ENCODE results near the gene MUC2. TPM values are rescaled to one million over a fixed set of nuclear protein-coding genes. Genes with fewer than 3 reads are reported as not detected.

Gene MUC2
- total and polyA plus RNA-seq, 10 of the 15 experiments (the other 5 are each of a cell fraction or from before 2014, with no cell fraction given): 0.23 TPM; not detected in 9

DNA sequence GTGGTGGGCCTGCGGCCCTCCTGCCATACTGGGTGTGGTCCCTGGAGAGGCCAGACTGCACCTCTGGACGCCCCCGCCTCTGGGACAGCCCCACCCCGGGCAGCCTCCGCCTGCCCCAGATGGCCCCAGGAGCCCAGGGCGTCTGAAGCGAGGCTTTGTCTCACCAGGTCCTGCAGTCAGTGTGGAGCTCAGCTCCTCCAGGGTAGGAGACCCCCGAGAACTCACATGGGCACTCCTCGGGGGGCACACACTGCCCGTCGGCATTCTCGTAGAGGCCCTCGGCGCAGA is 48.6 kb upstream of the MUC2 start:
- no peak overlapping the region for H3K4me2 ChIP-seq (ENCODE audit: control insufficient read depth, insufficient read depth)
- 64% methylated on average over 14 of the region's 14 CpGs for WGBS (ENCODE audit: insufficient coverage, insufficient replicate concordance, low lambda C conversion rate, missing lambda C conversion rate)
- H4K20me1 ChIP-seq (ENCODE audit: control insufficient read depth, insufficient read depth): no peaks in the 10 kb centered on the region
- DNase-seq (ENCODE audit: low read depth, low spot score): no peak
- H3K4me3 ChIP-seq: no peak overlapping the region
- no peak overlapping the region for H3K9ac ChIP-seq (ENCODE audit: control insufficient read depth, insufficient read depth, low read length)
- H3K27me3 ChIP-seq (replicated peaks in 1 of 2; ENCODE audit: control insufficient read depth in 2 of 2, insufficient read depth in 2 of 2, low read length in 1 of 2): no peaks in the 10 kb centered on the region
- POLR2A ChIA-PET: no interaction called here
- no peaks in the 10 kb centered on the region for H3K4me1 ChIP-seq (ENCODE audit: control insufficient read depth, insufficient read depth, low read length)
- CTCF ChIA-PET: interaction anchor here (0.7 kb wide), 1 partner anchor 250 kb away, joined by 3 read pairs; no protein-coding TSS in a partner anchor
- no peak overlapping the region for H2AFZ ChIP-seq (ENCODE audit: control insufficient read depth, low read depth, low read length)
- no TSS peak for BruUV-seq (replicated peaks)
- no peaks in the 10 kb centered on the region for H3K79me2 ChIP-seq (ENCODE audit: control insufficient read depth, insufficient read depth, low read length)
- H3K27ac ChIP-seq (ENCODE audit: control insufficient read depth, insufficient read depth): no peak overlapping the region
- H3K36me3 ChIP-seq (ENCODE audit: control insufficient read depth in 2 of 2, insufficient read depth in 2 of 2, low read length in 1 of 2): no peaks in the 10 kb centered on the region
- intact Hi-C loops (cut with micrococcal nuclease; ENCODE audit: unreplicated experiment): no loop called here
- FAIRE-seq: no peak
- no peak for ATAC-seq
- RAD21 ChIA-PET (ENCODE audit: unreplicated experiment): no interaction called here
- SMC1A ChIA-PET (ENCODE audit: uncharacterized antibody, unreplicated experiment): no interaction called here
- in situ Hi-C loops (cut with MboI): no loop called here
- no peak for TF ChIP-seq MYC (IDR thresholded peaks at IDR 0.05; ENCODE audit: insufficient read depth, insufficient read length, insufficient replicate concordance, low read length, severe bottlenecking)
- TF ChIP-seq MYB (IDR thresholded peaks at IDR 0.05; ENCODE audit: borderline replicate concordance, low read depth, low read length): no peak
- no peak for TF ChIP-seq SUPT20H (IDR thresholded peaks at IDR 0.05; ENCODE audit: borderline replicate concordance, control insufficient read depth, low read depth, low read length)
- no peak for TF ChIP-seq SP1 (IDR thresholded peaks at IDR 0.05; ENCODE audit: low read depth, low read length)
- no peak for TF ChIP-seq WRNIP1 (IDR thresholded peaks at IDR 0.05; ENCODE audit: borderline replicate concordance, low read depth, low read length)
- TF ChIP-seq TCF12 (IDR thresholded peaks at IDR 0.05; ENCODE audit: low read depth, low read length): no peak
- TF ChIP-seq YBX1 (IDR thresholded peaks at IDR 0.05): no peak
- H3K9me3 ChIP-seq (replicated peaks; ENCODE audit: control insufficient read depth, insufficient read depth, low read length): no peaks in the 10 kb centered on the region

DNA sequence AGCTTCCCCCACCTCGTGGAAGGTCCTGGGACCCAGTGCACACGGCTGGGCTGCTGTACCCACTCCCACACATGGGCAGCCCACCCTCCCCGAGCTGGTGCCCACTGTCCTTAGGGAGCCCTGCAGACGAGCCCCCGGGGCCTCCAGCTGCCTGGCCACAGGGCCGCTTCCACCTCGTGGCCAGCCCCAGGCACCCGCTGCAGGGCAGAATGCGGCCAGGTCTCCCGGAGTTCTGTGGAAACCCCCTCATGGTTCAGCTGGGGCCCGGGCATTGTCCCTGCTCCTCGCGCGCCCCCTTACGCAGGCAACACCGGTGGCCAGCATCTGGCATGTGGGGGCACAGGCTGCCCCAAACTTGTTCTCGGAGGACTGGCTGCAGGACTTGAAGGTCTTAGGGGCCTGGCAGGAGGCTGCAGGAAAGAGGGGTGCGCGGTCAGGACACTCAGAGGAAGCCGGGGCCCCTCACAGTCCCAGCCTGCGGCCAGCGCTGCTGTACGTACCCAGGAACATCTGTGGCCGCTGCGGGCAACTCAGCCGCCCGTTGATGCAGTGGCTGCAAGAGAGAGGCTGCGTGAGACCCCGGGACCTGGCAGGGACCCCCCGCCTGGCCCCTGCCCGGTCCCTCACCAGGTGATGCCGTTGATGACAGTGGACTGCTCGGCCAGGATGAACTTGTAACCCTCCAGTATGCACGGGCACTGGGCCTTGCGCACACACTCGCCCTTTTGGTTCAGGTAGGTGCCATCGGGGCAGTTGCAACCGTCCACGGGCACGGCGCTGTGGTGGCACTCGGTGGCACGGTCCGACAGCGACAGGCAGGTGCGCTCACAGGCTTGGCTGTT is 47.8 kb upstream of the MUC2 start:
- FAIRE-seq: no peak
- ChIA-PET RAD21 (ENCODE audit: unreplicated experiment) (no interaction called here), CTCF (interaction anchor here (0.7 kb wide), 1 partner anchor 251 kb away, joined by 3 read pairs; no protein-coding TSS in a partner anchor), POLR2A (no interaction called here), SMC1A (ENCODE audit: uncharacterized antibody, unreplicated experiment) (no interaction called here)
- H3K79me2 ChIP-seq (ENCODE audit: control insufficient read depth, insufficient read depth, low read length): no peaks in the 10 kb centered on the region
- no peaks in the 10 kb centered on the region for H3K27me3 ChIP-seq (replicated peaks in 1 of 2; ENCODE audit: control insufficient read depth in 2 of 2, insufficient read depth in 2 of 2, low read length in 1 of 2)
- no peaks in the 10 kb centered on the region for H3K4me1 ChIP-seq (ENCODE audit: control insufficient read depth, insufficient read depth, low read length)
- no peak overlapping the region for H3K9ac ChIP-seq (ENCODE audit: control insufficient read depth, insufficient read depth, low read length)
- BruUV-seq (replicated peaks): no TSS peak
- no peak for ATAC-seq
- H3K9me3 ChIP-seq (replicated peaks; ENCODE audit: control insufficient read depth, insufficient read depth, low read length): no peaks in the 10 kb centered on the region
- no peaks in the 10 kb centered on the region for H4K20me1 ChIP-seq (ENCODE audit: control insufficient read depth, insufficient read depth)
- in situ Hi-C loops (cut with MboI) (no loop called here), intact Hi-C loops (cut with micrococcal nuclease; ENCODE audit: unreplicated experiment) (no loop called here)
- 67% methylated on average over 46 of the region's 46 CpGs for WGBS (ENCODE audit: insufficient coverage, insufficient replicate concordance, low lambda C conversion rate, missing lambda C conversion rate)
- no peak overlapping the region for H3K4me3 ChIP-seq
- no peaks in the 10 kb centered on the region for H3K36me3 ChIP-seq (ENCODE audit: control insufficient read depth in 2 of 2, insufficient read depth in 2 of 2, low read length in 1 of 2)
- H3K27ac ChIP-seq (ENCODE audit: control insufficient read depth, insufficient read depth): no peak overlapping the region
- no peak for DNase-seq (ENCODE audit: low read depth, low spot score)
- H3K4me2 ChIP-seq (ENCODE audit: control insufficient read depth, insufficient read depth): no peak overlapping the region
- no peak overlapping the region for H2AFZ ChIP-seq (ENCODE audit: control insufficient read depth, low read depth, low read length)
- TF ChIP-seq NR2C1 (IDR thresholded peaks at IDR 0.05) (no peak), SIN3A (IDR thresholded peaks at IDR 0.05; ENCODE audit: low read depth, low read length) (no peak), RBBP5 (conservative IDR thresholded peaks at IDR 0.05) (no peak), KDM1A (IDR thresholded peaks at IDR 0.05; ENCODE audit: borderline replicate concordance) (no peak), MEF2A (IDR thresholded peaks at IDR 0.05; ENCODE audit: insufficient read depth, low read depth, low read length) (no peak), YBX1 (IDR thresholded peaks at IDR 0.05) (no peak), RFX5 (IDR thresholded peaks at IDR 0.05; ENCODE audit: low read depth, low read length) (no peak), TBL1XR1 (IDR thresholded peaks at IDR 0.05; ENCODE audit: low read depth, low read length) (no peak), POU2F2 (IDR thresholded peaks at IDR 0.05; ENCODE audit: borderline replicate concordance, low read depth, low read length) (no peak)
- TF ChIP-seq, protein P1, sequence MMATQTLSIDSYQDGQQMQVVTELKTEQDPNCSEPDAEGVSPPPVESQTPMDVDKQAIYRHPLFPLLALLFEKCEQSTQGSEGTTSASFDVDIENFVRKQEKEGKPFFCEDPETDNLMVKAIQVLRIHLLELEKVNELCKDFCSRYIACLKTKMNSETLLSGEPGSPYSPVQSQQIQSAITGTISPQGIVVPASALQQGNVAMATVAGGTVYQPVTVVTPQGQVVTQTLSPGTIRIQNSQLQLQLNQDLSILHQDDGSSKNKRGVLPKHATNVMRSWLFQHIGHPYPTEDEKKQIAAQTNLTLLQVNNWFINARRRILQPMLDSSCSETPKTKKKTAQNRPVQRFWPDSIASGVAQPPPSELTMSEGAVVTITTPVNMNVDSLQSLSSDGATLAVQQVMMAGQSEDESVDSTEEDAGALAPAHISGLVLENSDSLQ (IDR thresholded peaks at IDR 0.05): no peak
- TF ChIP-seq, protein P2, sequence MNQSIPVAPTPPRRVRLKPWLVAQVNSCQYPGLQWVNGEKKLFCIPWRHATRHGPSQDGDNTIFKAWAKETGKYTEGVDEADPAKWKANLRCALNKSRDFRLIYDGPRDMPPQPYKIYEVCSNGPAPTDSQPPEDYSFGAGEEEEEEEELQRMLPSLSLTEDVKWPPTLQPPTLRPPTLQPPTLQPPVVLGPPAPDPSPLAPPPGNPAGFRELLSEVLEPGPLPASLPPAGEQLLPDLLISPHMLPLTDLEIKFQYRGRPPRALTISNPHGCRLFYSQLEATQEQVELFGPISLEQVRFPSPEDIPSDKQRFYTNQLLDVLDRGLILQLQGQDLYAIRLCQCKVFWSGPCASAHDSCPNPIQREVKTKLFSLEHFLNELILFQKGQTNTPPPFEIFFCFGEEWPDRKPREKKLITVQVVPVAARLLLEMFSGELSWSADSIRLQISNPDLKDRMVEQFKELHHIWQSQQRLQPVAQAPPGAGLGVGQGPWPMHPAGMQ (IDR thresholded peaks at IDR 0.05; ENCODE audit: borderline replicate concordance): no peak
